Kidney (tissue), 14 donors: Measurements from ENCODE around the gene RPIA. TPM values are rescaled to one million over a fixed set of nuclear protein-coding genes. Genes with fewer than 3 reads are reported as not detected.

Experiments
- DNase-seq, 5 donors: peaks; one replicate each; pipeline ENCODE4 v3.0.0-alpha.2; 2013 to 2020
- FAIRE-seq: peaks from 2 replicates; lab custom pipeline; 2012; peaks lifted over from hg19 to GRCh38; lab: Jason Lieb, UNC
- H3K27ac ChIP-seq, 2 donors: one replicate each; pipeline ENCODE4 v1.7.0; 2013; ENCODE audit warnings: low read depth in 2 of 2, low read length in 2 of 2, inconsistent platforms in 1 of 2
- H3K27me3 ChIP-seq: one replicate; pipeline ENCODE4 v1.7.1; 2013; ENCODE audit warnings: low read length, inconsistent platforms; ENCODE audit not compliant: control insufficient read depth, insufficient read depth
- H3K36me3 ChIP-seq, 3 donors: one replicate each; pipeline versions ENCODE4 v1.7.0 to v1.7.1; 2013; ENCODE audit warnings: low read length in 3 of 3, control low read depth in 1 of 3, inconsistent platforms in 1 of 3; ENCODE audit not compliant: insufficient read depth in 3 of 3, control insufficient read depth in 2 of 3
- H3K4me1 ChIP-seq, 3 donors: one replicate each; pipeline versions ENCODE4 v1.7.0 to v1.7.1; 2013; ENCODE audit warnings: low read length in 3 of 3, inconsistent platforms in 1 of 3, low read depth in 1 of 3; ENCODE audit not compliant: control insufficient read depth in 2 of 3, insufficient read depth in 2 of 3
- H3K4me3 ChIP-seq, 3 donors: one replicate each; pipeline versions ENCODE4 v1.7.0 to v1.8.1; 2013; ENCODE audit warnings: low read length in 3 of 3, control low read depth in 1 of 3, inconsistent platforms in 1 of 3
- H3K9ac ChIP-seq, 3 donors: one replicate each; pipeline versions ENCODE4 v1.7.0 to v1.7.1; 2013; ENCODE audit warnings: low read length in 3 of 3, control low read depth in 1 of 3, inconsistent platforms in 1 of 3
- H3K9me3 ChIP-seq, 3 donors: one replicate each; pipeline versions ENCODE4 v1.7.0 to v1.7.1; 2013; ENCODE audit warnings: low read length in 3 of 3, control low read depth in 1 of 3, inconsistent platforms in 1 of 3; ENCODE audit not compliant: control insufficient read depth in 2 of 3, insufficient read depth in 1 of 3
- intact Hi-C: fragments of 100-400 bp; cut with DNase I; formaldehyde crosslinking; loops from one replicate; pipeline ENCODE4 v1.11.1; 2022
- polyA plus RNA-seq: library from polyadenylated mRNA; stranded (reverse); fragments of 350-450 nt; fragmentation: Illumina TruSeq; extraction: RNeasy Lipid Tissue Mini Kit (QIAGEN cat#74804); gene quantifications from one replicate; pipeline ENCODE4 v1.2.3, GENCODE V29; 2014; ENCODE audit warnings: low read depth, low replicate concordance; ENCODE audit not compliant: insufficient read depth
- total RNA-seq: library from RNA; stranded (reverse); fragmentation: NEBNext Ultra II Directional; extraction: Animal tissue kit (Norgen Biotek cat#: 25700); gene quantifications from one replicate; pipeline ENCODE4 v1.2.1, GENCODE V29; 2021
- TF ChIP-seq, protein P1 (sequence below): IDR thresholded peaks from 3 replicates; pipeline ENCODE4 v1.5.1; 2012; ENCODE audit warnings: mild to moderate bottlenecking, moderate library complexity, borderline replicate concordance; ENCODE audit not compliant: insufficient read depth; ENCODE audit errors: extremely low read depth
- donor health status: control.
- donor health status: control.
- donor health status: control.
- donor health status: control.
- donor health status: control.
- donor health status: DM: yes; HTN: yes; CAD: no.
- donor health status: Normal renal cell carcinoma (clear cell type).

RPIA gene
- total and polyA plus RNA-seq, 2 donors from 2014 or later, result 11.4 to 15.7 TPM

DNA sequence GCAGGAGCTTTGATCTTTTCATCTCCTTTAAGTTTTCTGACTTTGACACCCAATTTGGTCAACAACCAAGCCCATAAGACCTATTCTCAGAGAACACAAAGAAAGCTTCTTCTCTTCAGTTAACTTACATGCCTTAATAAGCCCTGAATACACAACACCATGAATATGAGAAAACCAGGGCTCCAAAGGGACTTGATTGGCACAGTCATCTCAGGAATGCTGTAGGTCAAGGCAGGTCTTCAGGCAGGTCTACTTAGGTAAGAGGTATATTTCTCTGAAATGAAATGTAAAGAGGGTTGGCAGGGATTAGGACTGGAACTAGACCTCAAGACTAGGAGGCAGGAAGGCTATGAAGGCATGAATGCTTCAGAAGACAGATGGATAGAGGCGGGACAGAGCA is 39.8 kb upstream of the RPIA start:
- FAIRE-seq, result no peak
- no peaks in the 10 kb centered on the region for H3K36me3 ChIP-seq
- no peak for DNase-seq
- H3K27me3 ChIP-seq, result no peaks in the 10 kb centered on the region
- H3K27ac ChIP-seq, result no peak overlapping the region
- TF ChIP-seq, protein P1, sequence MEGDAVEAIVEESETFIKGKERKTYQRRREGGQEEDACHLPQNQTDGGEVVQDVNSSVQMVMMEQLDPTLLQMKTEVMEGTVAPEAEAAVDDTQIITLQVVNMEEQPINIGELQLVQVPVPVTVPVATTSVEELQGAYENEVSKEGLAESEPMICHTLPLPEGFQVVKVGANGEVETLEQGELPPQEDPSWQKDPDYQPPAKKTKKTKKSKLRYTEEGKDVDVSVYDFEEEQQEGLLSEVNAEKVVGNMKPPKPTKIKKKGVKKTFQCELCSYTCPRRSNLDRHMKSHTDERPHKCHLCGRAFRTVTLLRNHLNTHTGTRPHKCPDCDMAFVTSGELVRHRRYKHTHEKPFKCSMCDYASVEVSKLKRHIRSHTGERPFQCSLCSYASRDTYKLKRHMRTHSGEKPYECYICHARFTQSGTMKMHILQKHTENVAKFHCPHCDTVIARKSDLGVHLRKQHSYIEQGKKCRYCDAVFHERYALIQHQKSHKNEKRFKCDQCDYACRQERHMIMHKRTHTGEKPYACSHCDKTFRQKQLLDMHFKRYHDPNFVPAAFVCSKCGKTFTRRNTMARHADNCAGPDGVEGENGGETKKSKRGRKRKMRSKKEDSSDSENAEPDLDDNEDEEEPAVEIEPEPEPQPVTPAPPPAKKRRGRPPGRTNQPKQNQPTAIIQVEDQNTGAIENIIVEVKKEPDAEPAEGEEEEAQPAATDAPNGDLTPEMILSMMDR, result no peak
- no peak overlapping the region for H3K9ac ChIP-seq
- no peaks in the 10 kb centered on the region for H3K9me3 ChIP-seq
- H3K4me1 ChIP-seq, result no peaks in the 10 kb centered on the region
- intact Hi-C loops, result no loop called here
- H3K4me3 ChIP-seq, result no peak overlapping the region

DNA sequence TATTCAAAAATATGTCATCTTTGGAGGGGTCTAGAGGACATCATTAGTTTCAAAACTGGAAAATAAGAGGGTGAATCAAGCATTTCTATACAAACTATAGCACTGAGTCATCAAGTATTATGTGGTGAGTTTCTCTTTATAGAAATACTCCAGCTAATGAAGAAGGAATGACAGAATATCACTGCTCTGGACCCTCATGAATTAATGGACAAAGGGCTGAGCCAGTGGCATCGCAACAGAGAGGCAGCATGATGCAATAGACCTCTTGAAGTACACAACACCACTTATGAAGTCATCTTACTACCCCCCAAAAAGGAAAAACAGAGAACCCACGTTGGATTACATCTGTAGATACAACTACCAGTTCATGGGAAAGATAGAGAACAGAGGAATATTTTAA is 36.8 kb upstream of the RPIA start:
- intact Hi-C loops, result no loop called here
- TF ChIP-seq, protein P1, result no peak

DNA sequence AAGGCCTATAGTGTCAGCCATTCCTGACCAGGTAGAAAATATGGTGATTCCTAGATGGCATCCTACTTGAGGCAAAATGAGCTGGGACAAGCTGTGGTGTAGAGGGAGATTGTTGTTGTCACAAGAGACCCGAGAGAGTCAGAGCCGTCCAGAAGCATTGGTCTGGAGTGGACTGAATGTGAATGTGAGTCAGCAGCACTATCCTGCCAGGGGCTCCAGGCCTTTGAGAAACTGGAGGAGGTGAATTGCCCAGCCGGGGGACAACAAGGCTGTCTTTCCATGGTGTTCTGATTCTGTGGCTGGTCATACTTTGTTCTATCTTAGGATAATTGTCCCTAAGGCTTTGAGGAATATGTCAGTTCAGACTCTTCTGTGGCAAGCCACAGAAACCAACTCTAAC is 34.8 kb upstream of the RPIA start:
- intact Hi-C loops, result no loop called here
- Histone ChIP-seq H3K27me3 (no peaks in the 10 kb centered on the region), H3K4me3 (no peak overlapping the region), H3K9ac (no peak overlapping the region), H3K36me3 (no peaks in the 10 kb centered on the region), H3K27ac (no peak overlapping the region), H3K4me1 (peaks cover 0 to 5% (median 0%) of the 10 kb centered on the region in 3 donors), H3K9me3 (no peaks in the 10 kb centered on the region)
- TF ChIP-seq, protein P1, result no peak
- DNase-seq (no peak), FAIRE-seq (no peak)

More for the DNA sequence above, 36.8 kb upstream of the RPIA start:
- no peak overlapping the region for H3K9ac ChIP-seq
- no peak overlapping the region for H3K27ac ChIP-seq
- H3K4me3 ChIP-seq, result no peak overlapping the region
- H3K9me3 ChIP-seq, result no peaks in the 10 kb centered on the region
- DNase-seq, result no peak
- FAIRE-seq, result no peak
- H3K36me3 ChIP-seq, result no peaks in the 10 kb centered on the region
- no peaks in the 10 kb centered on the region for H3K27me3 ChIP-seq
- peaks cover 0 to 5% (median 0%) of the 10 kb centered on the region in 3 donors for H3K4me1 ChIP-seq

DNA sequence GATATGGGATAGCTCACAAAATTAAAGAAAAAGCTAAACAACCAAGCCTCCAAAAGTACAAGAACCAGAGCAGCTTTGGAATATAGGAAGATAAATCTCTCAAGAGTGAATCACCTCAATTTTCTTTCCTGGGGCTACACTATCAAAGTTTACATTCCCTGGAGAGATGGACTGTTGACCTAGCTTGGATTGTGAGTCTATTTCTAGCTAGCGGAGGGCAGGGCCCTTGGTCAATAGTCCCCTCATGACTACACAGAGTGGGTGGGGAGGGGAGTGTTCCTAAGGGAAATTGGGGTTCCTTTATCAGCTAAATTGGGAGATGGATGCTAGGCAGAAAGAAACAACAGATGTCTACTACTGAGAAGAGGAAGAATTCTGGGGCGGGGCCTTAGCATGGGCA is 34.3 kb upstream of the RPIA start:
- Histone ChIP-seq H3K4me1 (peaks cover 0 to 5% (median 0%) of the 10 kb centered on the region in 3 donors), H3K9me3 (no peaks in the 10 kb centered on the region), H3K27ac (no peak overlapping the region), H3K36me3 (no peaks in the 10 kb centered on the region), H3K9ac (no peak overlapping the region), H3K4me3 (no peak overlapping the region), H3K27me3 (no peaks in the 10 kb centered on the region)
- no peak for FAIRE-seq
- intact Hi-C loops, result no loop called here
- no peak for DNase-seq
- TF ChIP-seq, protein P1, result no peak
